H1 (cell line): ENCODE measurements around the gene CHD3. TPM values are rescaled to one million over a fixed set of nuclear protein-coding genes. Genes with fewer than 3 reads are reported as not detected.
A peak's percentile ranks its signal among the peaks of the same experiment; 100 is the strongest.

ENCODE experiments used
- CTCF ChIA-PET: fragments of 300-600 bp; sonication (Branson Sonifier 250); formaldehyde crosslinking; loops from one replicate; lab custom pipeline; 2021; ENCODE audit not compliant: partially characterized antibody; lab: Charles Lee
- POLR2A ChIA-PET: fragments of 300-600 bp; sonication (Branson Sonifier 250); formaldehyde crosslinking; loops from one replicate; lab custom pipeline; 2021; ENCODE audit warnings: inconsistent platforms; ENCODE audit not compliant: partially characterized antibody; lab: Charles Lee
- DNase-seq, 2 experiments: peaks; one replicate each; pipeline versions ENCODE4 v3.0.0 to v3.0.0-alpha.2; 2010 to 2022; ENCODE audit warnings: low spot score in 2 of 2, low read depth in 1 of 2, mixed read lengths in 1 of 2
- FAIRE-seq: peaks from 2 replicates; lab custom pipeline; 2011; peaks lifted over from hg19 to GRCh38; lab: Jason Lieb, UNC
- H2AFZ ChIP-seq: 2 replicates; pipeline ENCODE4 v1.8.1; 2012; ENCODE audit warnings: low read length, inconsistent platforms
- H2AK5ac ChIP-seq: 2 replicates; pipeline ENCODE4 v1.6.1; 2013; ENCODE audit warnings: low read depth, low read length
- H2BK120ac ChIP-seq: replicated peaks from 2 replicates; pipeline ENCODE3; 2013; ENCODE audit warnings: low read depth, low read length, inconsistent platforms
- H2BK12ac ChIP-seq: 2 replicates; pipeline ENCODE4 v1.6.1; 2013; ENCODE audit warnings: low read depth, low read length
- H2BK15ac ChIP-seq: 2 replicates; pipeline ENCODE4 v1.6.1; 2013; ENCODE audit warnings: low read length
- H2BK20ac ChIP-seq: 2 replicates; pipeline ENCODE4 v1.6.1; 2013; ENCODE audit warnings: low read length
- H2BK5ac ChIP-seq: 2 replicates; pipeline ENCODE4 v1.6.1; 2013; ENCODE audit warnings: low read depth, low read length
- H3K14ac ChIP-seq: 2 replicates; pipeline ENCODE4 v1.6.1; 2013; ENCODE audit warnings: inconsistent platforms; ENCODE audit not compliant: insufficient read length
- H3K18ac ChIP-seq: 2 replicates; pipeline ENCODE4 v1.6.1; 2013; ENCODE audit warnings: low read length; ENCODE audit errors: extremely low read depth
- H3K23ac ChIP-seq: 2 replicates; pipeline ENCODE4 v1.6.1; 2013; ENCODE audit warnings: inconsistent platforms; ENCODE audit not compliant: insufficient read length
- H3K23me2 ChIP-seq: 2 replicates; pipeline ENCODE4 v1.6.1; 2013; ENCODE audit warnings: low read depth, low read length
- H3K27ac ChIP-seq: 2 replicates; pipeline ENCODE4 v1.6.1; 2011; ENCODE audit warnings: low read depth, low read length, inconsistent platforms
- H3K27me3 ChIP-seq, 4 experiments: replicated peaks in 1 of 4; 1 replicate in 1 of 4; 2 replicates in 3 of 4; pipeline versions ENCODE4 v1.6.1 to v1.8.1; 2011 to 2013; ENCODE audit warnings: low read length in 3 of 4, mild to moderate bottlenecking in 3 of 4, inconsistent platforms in 2 of 4, mixed read lengths in 2 of 4, moderate library complexity in 1 of 4; ENCODE audit not compliant: control insufficient read depth in 3 of 4, insufficient read depth in 3 of 4; ENCODE audit errors: extremely low read depth in 1 of 4
- H3K36me3 ChIP-seq, 4 experiments: 2 replicates each; pipeline versions ENCODE4 v1.6.1 to v1.8.1; 2011 to 2013; ENCODE audit warnings: mild to moderate bottlenecking in 4 of 4, low read length in 3 of 4, moderate library complexity in 2 of 4, control low read depth in 1 of 4, inconsistent platforms in 1 of 4; ENCODE audit not compliant: insufficient read depth in 4 of 4, control insufficient read depth in 2 of 4
- H3K4ac ChIP-seq: replicated peaks from 2 replicates; pipeline ENCODE3; 2013; ENCODE audit warnings: low read length, low read depth, mixed read lengths, inconsistent platforms; ENCODE audit not compliant: insufficient read length
- H3K4me1 ChIP-seq, 4 experiments: replicated peaks in 1 of 4; 1 replicate in 1 of 4; 2 replicates in 3 of 4; pipeline versions ENCODE4 v1.6.1 to v1.8.1; 2011 to 2013; ENCODE audit warnings: low read length in 3 of 4, inconsistent platforms in 2 of 4, mixed read lengths in 1 of 4; ENCODE audit not compliant: insufficient read depth in 4 of 4, control insufficient read depth in 3 of 4
- H3K4me2 ChIP-seq, 2 experiments: 2 replicates each; pipeline versions ENCODE4 v1.6.1 to v1.8.1; 2011 to 2013; ENCODE audit warnings: low read depth in 2 of 2, low read length in 2 of 2, control low read depth in 1 of 2, inconsistent platforms in 1 of 2, mild to moderate bottlenecking in 1 of 2; ENCODE audit not compliant: insufficient read depth in 1 of 2
- H3K4me3 ChIP-seq, 4 experiments: fragments of 200-600, 300-600 bp in 1 of 4; sonication (generic), shearing (Covaris generic), sonication (Bioruptor Twin) in 1 of 4; 2 replicates each; pipeline versions ENCODE4 v1.5.1 to v1.8.1; 2011 to 2016; ENCODE audit warnings: low read length in 4 of 4, low read depth in 3 of 4, control low read depth in 2 of 4, inconsistent platforms in 2 of 4, mild to moderate bottlenecking in 2 of 4, mixed read lengths in 1 of 4, moderate library complexity in 1 of 4; ENCODE audit not compliant: insufficient read depth in 2 of 4; ENCODE audit errors: extremely low read depth in 1 of 4
- H3K56ac ChIP-seq: replicated peaks from 2 replicates; pipeline ENCODE3; 2013; ENCODE audit warnings: low read depth, mild to moderate bottlenecking, mixed read lengths, low read length, inconsistent platforms; ENCODE audit not compliant: insufficient read length
- H3K79me1 ChIP-seq: 2 replicates; pipeline ENCODE4 v1.6.1; 2013; ENCODE audit warnings: low read depth, low read length, control low read depth
- H3K79me2 ChIP-seq, 2 experiments: 2 replicates each; pipeline versions ENCODE4 v1.6.1 to v1.8.1; 2012 to 2013; ENCODE audit warnings: low read length in 2 of 2, mild to moderate bottlenecking in 2 of 2, inconsistent platforms in 1 of 2; ENCODE audit not compliant: insufficient read depth in 2 of 2, control insufficient read depth in 1 of 2
- H3K9ac ChIP-seq, 4 experiments: replicated peaks in 1 of 4; 1 replicate in 1 of 4; 2 replicates in 3 of 4; pipeline versions ENCODE4 v1.6.1 to v1.8.1; 2011 to 2013; ENCODE audit warnings: low read depth in 3 of 4, low read length in 3 of 4, control low read depth in 2 of 4, mild to moderate bottlenecking in 2 of 4, moderate library complexity in 2 of 4, inconsistent platforms in 1 of 4; ENCODE audit errors: extremely low read depth in 1 of 4
- H3K9me3 ChIP-seq, 2 experiments: 2 replicates each; pipeline versions ENCODE4 v1.6.1 to v1.8.1; 2012 to 2013; ENCODE audit warnings: mild to moderate bottlenecking in 2 of 2, moderate library complexity in 2 of 2, control low read depth in 1 of 2, inconsistent platforms in 1 of 2, low read depth in 1 of 2, low read length in 1 of 2, mixed read lengths in 1 of 2; ENCODE audit not compliant: insufficient read depth in 2 of 2
- H4K20me1 ChIP-seq, 2 experiments: replicated peaks in 1 of 2; 2 replicates each; pipeline versions ENCODE3 to v1.8.1; 2011 to 2013; ENCODE audit warnings: inconsistent platforms in 2 of 2, low read length in 2 of 2, mild to moderate bottlenecking in 1 of 2; ENCODE audit not compliant: insufficient read depth in 2 of 2, control insufficient read depth in 1 of 2
- H4K5ac ChIP-seq: 2 replicates; pipeline ENCODE4 v1.6.1; 2013; ENCODE audit warnings: low read length, low read depth, mixed read lengths, inconsistent platforms; ENCODE audit not compliant: insufficient read length
- H4K8ac ChIP-seq: 2 replicates; pipeline ENCODE4 v1.8.0; 2013; ENCODE audit warnings: mild to moderate bottlenecking, moderate library complexity, low read length, inconsistent platforms; ENCODE audit not compliant: insufficient read depth; ENCODE audit errors: extremely low read depth
- H4K91ac ChIP-seq: replicated peaks from 2 replicates; pipeline ENCODE3; 2013; ENCODE audit warnings: low read length, mixed read lengths, inconsistent platforms; ENCODE audit not compliant: insufficient read length
- CTCF ChIP-seq, 3 experiments: IDR thresholded peaks; 1 replicate in 2 of 3; 2 replicates in 1 of 3; pipeline versions ENCODE4 v1.5.1 to v1.6.1; 2011; ENCODE audit warnings: low read length in 3 of 3, mild to moderate bottlenecking in 3 of 3, inconsistent platforms in 2 of 3, low read depth in 1 of 3, moderate library complexity in 1 of 3; ENCODE audit not compliant: insufficient read depth in 1 of 3; ENCODE audit errors: control extremely low read depth in 1 of 3
- FOSL1 ChIP-seq: IDR thresholded peaks from 2 replicates; pipeline ENCODE4 v1.6.1; 2011; ENCODE audit warnings: mild to moderate bottlenecking, low read depth, low read length, moderate library complexity; ENCODE audit not compliant: insufficient read depth
- GTF2F1 ChIP-seq: IDR thresholded peaks from 2 replicates; pipeline ENCODE4 v1.6.1; 2012; ENCODE audit warnings: low read depth, low read length, improper control_type of control experiment, borderline replicate concordance
- RAD21 ChIP-seq, 2 experiments: IDR thresholded peaks in 1 of 2; conservative IDR thresholded peaks in 1 of 2; 2 replicates each; pipeline ENCODE4 v1.6.1; 2011; ENCODE audit warnings: low read depth in 2 of 2, low read length in 2 of 2, improper control_type of control experiment in 1 of 2, inconsistent platforms in 1 of 2, mild to moderate bottlenecking in 1 of 2, moderate library complexity in 1 of 2
- whole genome bisulfite sequencing, 2 experiments: shearing (Covaris generic) in 1 of 2; methylation state at CpG; one replicate each; pipeline versions ENCODE4 v1.1.6 to v1.1.7; 2013 to 2015; ENCODE audit warnings: low lambda C conversion rate in 2 of 2, mixed read lengths in 2 of 2, inconsistent platforms in 1 of 2, low coverage in 1 of 2, missing lambda C conversion rate in 1 of 2; ENCODE audit not compliant: insufficient replicate concordance in 2 of 2, insufficient coverage in 1 of 2, insufficient read length in 1 of 2; ENCODE audit errors: extremely low coverage in 1 of 2, missing lambda C conversion rate in 1 of 2; 5-methylcytosine and 5-hydroxymethylcytosine counted together
- polyA plus RNA-seq, 7 experiments: library from polyadenylated mRNA; depleted of rRNA in 3 of 7; stranded (reverse) in 5 of 7; unstranded in 2 of 7; fragments of >200 nt in 5 of 7; fragments of 200-250 nt in 2 of 7; gene quantifications; 1 replicate in 5 of 7; 2 replicates in 1 of 7; 4 replicates in 1 of 7; pipeline versions ENCODE4 v1.2.1 to v1.2.3, GENCODE V29; 2011 to 2013; ENCODE audit warnings: missing spikeins in 2 of 7, mixed read lengths in 2 of 7
- total RNA-seq: library from RNA; stranded (reverse); fragmentation: NEBNext Ultra II Directional; extraction: Animal tissue kit (Norgen Biotek cat#: 25700); gene quantifications from 2 replicates; pipeline ENCODE4 v1.2.1, GENCODE V29; 2021

CHD3 gene
- total and polyA plus RNA-seq, 2 of the 8 experiments (the other 6 are each of a cell fraction or from before 2014, with no cell fraction given): 12.3 to 12.9 TPM

GRCh38 chr17:7897773-7898172, 9.2 kb downstream of the CHD3 start:
- no peaks in the 10 kb centered on the region for H4K20me1 ChIP-seq
- H3K14ac ChIP-seq: no peak overlapping the region
- H3K27me3 ChIP-seq: no peaks in the 10 kb centered on the region
- no peak overlapping the region for H3K4me2 ChIP-seq
- H2BK15ac ChIP-seq: no peak overlapping the region
- WGBS, 2 experiments: 84% methylated on average over 6 of the region's 6 CpGs; no CpG with 5 or more reads in 1 of the 2 experiments
- H3K9me3 ChIP-seq: no peaks in the 10 kb centered on the region; a peak in 1 of 4 replicates
- no peak overlapping the region for H4K91ac ChIP-seq
- no peaks in the 10 kb centered on the region for H3K79me1 ChIP-seq
- H2BK120ac ChIP-seq: no peak overlapping the region
- ChIA-PET POLR2A (no interaction called here), CTCF (interaction anchor here (0.6 to 2.9 kb wide), 19 partner anchors 10 to 159 kb away, joined by 3 to 11 read pairs (median 4); no protein-coding TSS in a partner anchor)
- H3K23me2 ChIP-seq: no peaks in the 10 kb centered on the region
- H4K8ac ChIP-seq: no peak overlapping the region
- no peak overlapping the region; a peak in 2 of 7 replicates for H3K9ac ChIP-seq
- FAIRE-seq (no peak), DNase-seq (no peak)
- no peaks in the 10 kb centered on the region for H3K79me2 ChIP-seq
- no peak overlapping the region for H2BK20ac ChIP-seq
- H2BK12ac ChIP-seq: no peak overlapping the region
- no peak overlapping the region for H3K27ac ChIP-seq
- H2BK5ac ChIP-seq: no peak overlapping the region
- TF ChIP-seq RAD21 (IDR thresholded peaks at IDR 0.05 in 1 of 2, conservative IDR thresholded peaks at IDR 0.05 in 1 of 2; ENCODE audit: low read depth in 2 of 2, low read length in 2 of 2) (peak; percentile 37 to 53), GTF2F1 (no peak), CTCF (IDR thresholded peaks at IDR 0.05; ENCODE audit: control extremely low read depth in 1 of 3, insufficient read depth in 1 of 3, low read depth in 1 of 3, low read length in 3 of 3) (peak in 1 of 3 experiments; percentile 11; a peak in 2 of 4 replicates), FOSL1 (no peak)
- no peak overlapping the region for H3K4me3 ChIP-seq
- H2AFZ ChIP-seq: no peak overlapping the region
- no peak overlapping the region for H3K18ac ChIP-seq
- H4K5ac ChIP-seq: no peak overlapping the region
- H3K4me1 ChIP-seq: no peaks in the 10 kb centered on the region; a peak in 1 of 7 replicates
- H3K23ac ChIP-seq: no peak overlapping the region
- no peak overlapping the region for H2AK5ac ChIP-seq
- H3K56ac ChIP-seq: no peak overlapping the region
- no peak overlapping the region for H3K4ac ChIP-seq
- peaks cover 0 to 5% (median 2%) of the 10 kb centered on the region in 4 experiments; a peak in 3 of 8 replicates for H3K36me3 ChIP-seq
